ENCODE measurements around the gene CTSH. TPM values are rescaled to one million over a fixed set of nuclear protein-coding genes. Genes with fewer than 3 reads are reported as not detected.

Gene CTSH
- total and polyA plus RNA-seq, 2 of the 13 experiments (the other 11 are each of a cell fraction or from before 2014, with no cell fraction given): 265 to 653 TPM

DNA sequence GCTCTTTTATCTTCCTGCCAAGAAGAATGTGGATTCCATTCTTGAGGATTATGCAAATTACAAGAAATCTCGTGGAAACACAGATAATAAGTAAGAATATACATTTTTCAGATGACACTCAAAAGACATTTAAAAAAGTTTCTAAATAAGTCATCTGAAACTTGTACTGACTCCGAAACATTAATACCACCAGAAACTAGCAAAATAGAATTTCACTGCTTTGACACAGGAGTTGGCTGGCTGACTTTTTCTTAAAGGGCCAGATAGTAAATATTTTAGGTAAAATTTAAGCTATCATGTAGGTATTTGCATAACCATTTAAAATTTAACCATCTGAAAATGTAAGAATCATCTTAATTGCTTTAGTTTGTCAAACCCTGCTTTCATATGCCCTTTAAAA lies 51.3 kb downstream of the CTSH start:
- no peaks in the 10 kb centered on the region for H3K9me3 ChIP-seq (ENCODE audit: low read length)
- no peaks in the 10 kb centered on the region for H3K27me3 ChIP-seq (ENCODE audit: control insufficient read depth in 1 of 2, insufficient read depth in 2 of 2, low read length in 2 of 2)
- no peak overlapping the region for H3K9ac ChIP-seq (ENCODE audit: insufficient read depth, low read depth, low read length)
- BruUV-seq (replicated peaks): no TSS peak
- H4K20me1 ChIP-seq (ENCODE audit: insufficient read depth, low read length): peaks cover 17% of the 10 kb centered on the region
- ATAC-seq: no peak
- POLR2A ChIA-PET: no interaction called here
- H3K4me3 ChIP-seq (replicated peaks in 1 of 3; ENCODE audit: insufficient read depth in 1 of 3, low read depth in 2 of 3, low read length in 3 of 3): no peak overlapping the region
- FAIRE-seq: no peak
- CTCF ChIA-PET (ENCODE audit: low intra/inter-chr PET ratio, low total read pairs): no interaction called here
- H3K4me2 ChIP-seq (ENCODE audit: low read depth, low read length): no peak overlapping the region
- peaks cover 21% of the 10 kb centered on the region for H3K79me2 ChIP-seq (ENCODE audit: insufficient read depth, low read length)
- H3K4me1 ChIP-seq (ENCODE audit: insufficient read depth, low read length): no peaks in the 10 kb centered on the region
- in situ Hi-C loops (cut with HindIII; ENCODE audit: extremely low pct_ligation_motif_present, low pct_unique_long_range_greater_than_20kb): no loop called here
- no peak overlapping the region for H2AFZ ChIP-seq (ENCODE audit: low read length)
- H3K36me3 ChIP-seq (replicated peaks in 1 of 2; ENCODE audit: control insufficient read depth in 1 of 2, insufficient read depth in 2 of 2, low read length in 2 of 2): peaks cover 13 to 81% of the 10 kb centered on the region in 2 experiments
- no peak for DNase-seq (ENCODE audit: low spot score)
- H3K27ac ChIP-seq (ENCODE audit: extremely low read length, insufficient read depth, low read length): no peak overlapping the region
- WGBS (ENCODE audit: low lambda C conversion rate): over 99% methylated on average over 2 of the region's 2 CpGs
- intact Hi-C loops (cut with micrococcal nuclease; ENCODE audit: unreplicated experiment): no loop called here
- TF ChIP-seq ZNF264 (CRISPR knock-in tag; IDR thresholded peaks at IDR 0.05) (no peak), ZNF335 (CRISPR knock-in tag; IDR thresholded peaks at IDR 0.05) (no peak)
- TF ChIP-seq, protein P1, sequence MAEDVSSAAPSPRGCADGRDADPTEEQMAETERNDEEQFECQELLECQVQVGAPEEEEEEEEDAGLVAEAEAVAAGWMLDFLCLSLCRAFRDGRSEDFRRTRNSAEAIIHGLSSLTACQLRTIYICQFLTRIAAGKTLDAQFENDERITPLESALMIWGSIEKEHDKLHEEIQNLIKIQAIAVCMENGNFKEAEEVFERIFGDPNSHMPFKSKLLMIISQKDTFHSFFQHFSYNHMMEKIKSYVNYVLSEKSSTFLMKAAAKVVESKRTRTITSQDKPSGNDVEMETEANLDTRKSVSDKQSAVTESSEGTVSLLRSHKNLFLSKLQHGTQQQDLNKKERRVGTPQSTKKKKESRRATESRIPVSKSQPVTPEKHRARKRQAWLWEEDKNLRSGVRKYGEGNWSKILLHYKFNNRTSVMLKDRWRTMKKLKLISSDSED (CRISPR knock-in tag; IDR thresholded peaks at IDR 0.05): no peak
- TF ChIP-seq, protein P2, sequence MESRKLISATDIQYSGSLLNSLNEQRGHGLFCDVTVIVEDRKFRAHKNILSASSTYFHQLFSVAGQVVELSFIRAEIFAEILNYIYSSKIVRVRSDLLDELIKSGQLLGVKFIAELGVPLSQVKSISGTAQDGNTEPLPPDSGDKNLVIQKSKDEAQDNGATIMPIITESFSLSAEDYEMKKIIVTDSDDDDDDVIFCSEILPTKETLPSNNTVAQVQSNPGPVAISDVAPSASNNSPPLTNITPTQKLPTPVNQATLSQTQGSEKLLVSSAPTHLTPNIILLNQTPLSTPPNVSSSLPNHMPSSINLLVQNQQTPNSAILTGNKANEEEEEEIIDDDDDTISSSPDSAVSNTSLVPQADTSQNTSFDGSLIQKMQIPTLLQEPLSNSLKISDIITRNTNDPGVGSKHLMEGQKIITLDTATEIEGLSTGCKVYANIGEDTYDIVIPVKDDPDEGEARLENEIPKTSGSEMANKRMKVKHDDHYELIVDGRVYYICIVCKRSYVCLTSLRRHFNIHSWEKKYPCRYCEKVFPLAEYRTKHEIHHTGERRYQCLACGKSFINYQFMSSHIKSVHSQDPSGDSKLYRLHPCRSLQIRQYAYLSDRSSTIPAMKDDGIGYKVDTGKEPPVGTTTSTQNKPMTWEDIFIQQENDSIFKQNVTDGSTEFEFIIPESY (CRISPR knock-in tag; IDR thresholded peaks at IDR 0.05): no peak

DNA sequence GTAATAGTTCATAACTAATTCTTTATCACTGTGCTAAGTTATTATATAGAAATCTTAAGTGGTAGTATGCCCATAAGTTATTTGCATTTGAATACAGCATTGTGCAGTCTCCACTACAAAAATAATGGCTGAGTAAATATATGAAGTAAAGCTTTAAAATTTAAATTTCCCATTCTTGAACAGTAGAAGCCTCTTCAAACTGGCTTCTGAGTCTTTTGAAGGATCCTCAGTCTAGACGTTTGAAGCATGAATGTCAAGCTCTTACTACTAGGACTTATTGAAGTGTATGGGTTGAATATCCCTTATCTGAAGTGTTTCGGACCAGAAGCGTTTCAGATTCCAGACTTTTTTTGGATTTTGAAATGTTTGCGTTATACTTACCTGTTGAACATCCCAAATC lies 55.8 kb downstream of the CTSH start:
- H3K9ac ChIP-seq (ENCODE audit: insufficient read depth, low read depth, low read length): no peak overlapping the region
- H3K4me3 ChIP-seq (replicated peaks in 1 of 3; ENCODE audit: insufficient read depth in 1 of 3, low read depth in 2 of 3, low read length in 3 of 3): no peak overlapping the region
- peaks cover 49% of the 10 kb centered on the region for H4K20me1 ChIP-seq (ENCODE audit: insufficient read depth, low read length)
- H3K27me3 ChIP-seq (ENCODE audit: control insufficient read depth in 1 of 2, insufficient read depth in 2 of 2, low read length in 2 of 2): no peaks in the 10 kb centered on the region
- ChIA-PET CTCF (ENCODE audit: low intra/inter-chr PET ratio, low total read pairs) (no interaction called here), POLR2A (interaction anchor here (1.2 kb wide), 1 partner anchor 15 kb away, joined by 3 read pairs; no protein-coding TSS in a partner anchor)
- H3K9me3 ChIP-seq (ENCODE audit: low read length): no peaks in the 10 kb centered on the region
- no peak for ATAC-seq
- H3K4me2 ChIP-seq (ENCODE audit: low read depth, low read length): no peak overlapping the region
- peaks cover 59% of the 10 kb centered on the region for H3K79me2 ChIP-seq (ENCODE audit: insufficient read depth, low read length)
- no TSS peak for BruUV-seq (replicated peaks)
- intact Hi-C loops (cut with micrococcal nuclease; ENCODE audit: unreplicated experiment): no loop called here
- in situ Hi-C loops (cut with HindIII; ENCODE audit: extremely low pct_ligation_motif_present, low pct_unique_long_range_greater_than_20kb): no loop called here
- no peak for FAIRE-seq
- peaks cover 24% of the 10 kb centered on the region for H3K4me1 ChIP-seq (ENCODE audit: insufficient read depth, low read length)
- peaks cover 23 to 89% of the 10 kb centered on the region in 2 experiments for H3K36me3 ChIP-seq (replicated peaks in 1 of 2; ENCODE audit: control insufficient read depth in 1 of 2, insufficient read depth in 2 of 2, low read length in 2 of 2)
- WGBS (ENCODE audit: low lambda C conversion rate): 96% methylated on average over 4 of the region's 4 CpGs
- DNase-seq (ENCODE audit: low spot score): no peak
- H3K27ac ChIP-seq (ENCODE audit: extremely low read length, insufficient read depth, low read length): no peak overlapping the region
- H2AFZ ChIP-seq (ENCODE audit: low read length): no peak overlapping the region
- no peak for TF ChIP-seq GLI4 (CRISPR knock-in tag; IDR thresholded peaks at IDR 0.05; ENCODE audit: borderline replicate concordance)
- no peak for TF ChIP-seq ZIK1 (CRISPR knock-in tag; IDR thresholded peaks at IDR 0.05; ENCODE audit: borderline replicate concordance, low read depth)
- no peak for TF ChIP-seq MYNN (CRISPR knock-in tag; IDR thresholded peaks at IDR 0.05; ENCODE audit: low read depth)
- no peak for TF ChIP-seq U2AF2 (IDR thresholded peaks at IDR 0.05; ENCODE audit: low read depth, low read length)
- TF ChIP-seq ZNF7 (CRISPR knock-in tag; IDR thresholded peaks at IDR 0.05): no peak
- TF ChIP-seq ZNF644 (CRISPR knock-in tag; IDR thresholded peaks at IDR 0.05; ENCODE audit: low read depth): no peak
- TF ChIP-seq, protein P3, sequence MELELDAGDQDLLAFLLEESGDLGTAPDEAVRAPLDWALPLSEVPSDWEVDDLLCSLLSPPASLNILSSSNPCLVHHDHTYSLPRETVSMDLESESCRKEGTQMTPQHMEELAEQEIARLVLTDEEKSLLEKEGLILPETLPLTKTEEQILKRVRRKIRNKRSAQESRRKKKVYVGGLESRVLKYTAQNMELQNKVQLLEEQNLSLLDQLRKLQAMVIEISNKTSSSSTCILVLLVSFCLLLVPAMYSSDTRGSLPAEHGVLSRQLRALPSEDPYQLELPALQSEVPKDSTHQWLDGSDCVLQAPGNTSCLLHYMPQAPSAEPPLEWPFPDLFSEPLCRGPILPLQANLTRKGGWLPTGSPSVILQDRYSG (CRISPR knock-in tag; IDR thresholded peaks at IDR 0.05): no peak
- no peak for TF ChIP-seq ZNF605 (CRISPR knock-in tag; IDR thresholded peaks at IDR 0.05)
- no peak for TF ChIP-seq ISX (CRISPR knock-in tag; conservative IDR thresholded peaks at IDR 0.05)
- TF ChIP-seq, protein P4, sequence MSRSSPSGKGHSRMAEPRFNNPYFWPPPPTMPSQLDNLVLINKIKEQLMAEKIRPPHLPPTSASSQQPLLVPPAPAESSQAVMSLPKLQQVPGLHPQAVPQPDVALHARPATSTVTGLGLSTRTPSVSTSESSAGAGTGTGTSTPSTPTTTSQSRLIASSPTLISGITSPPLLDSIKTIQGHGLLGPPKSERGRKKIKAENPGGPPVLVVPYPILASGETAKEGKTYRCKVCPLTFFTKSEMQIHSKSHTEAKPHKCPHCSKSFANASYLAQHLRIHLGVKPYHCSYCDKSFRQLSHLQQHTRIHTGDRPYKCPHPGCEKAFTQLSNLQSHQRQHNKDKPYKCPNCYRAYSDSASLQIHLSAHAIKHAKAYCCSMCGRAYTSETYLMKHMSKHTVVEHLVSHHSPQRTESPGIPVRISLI (CRISPR knock-in tag; IDR thresholded peaks at IDR 0.05; ENCODE audit: borderline replicate concordance): no peak
- TF ChIP-seq KAT7 (CRISPR knock-in tag; IDR thresholded peaks at IDR 0.05; ENCODE audit: borderline replicate concordance): no peak
